LNCaP clone FGC (cell line): ENCODE measurements around the gene ATXN7L1.
"Not testable (repeated sequence)": the region's sequence is repeated elsewhere in the genome, so short reads cannot be mapped to it uniquely, and the experiment has no call there.

ENCODE experiments used
- DNase-seq: peaks from one replicate; pipeline ENCODE4 v3.0.0-alpha.2; 2011; ENCODE audit warnings: low read depth
- H3K4me3 ChIP-seq: 2 replicates; pipeline ENCODE4 v1.5.1; 2011; ENCODE audit warnings: mild to moderate bottlenecking, low read depth, low read length, control low read depth
- TF ChIP-seq, protein P1 (sequence below): IDR thresholded peaks from 2 replicates; pipeline ENCODE4 v1.5.1; 2012; ENCODE audit warnings: mild to moderate bottlenecking; ENCODE audit not compliant: control insufficient read depth, insufficient read depth; ENCODE audit errors: extremely low read depth

ATXN7L1 gene

DNA sequence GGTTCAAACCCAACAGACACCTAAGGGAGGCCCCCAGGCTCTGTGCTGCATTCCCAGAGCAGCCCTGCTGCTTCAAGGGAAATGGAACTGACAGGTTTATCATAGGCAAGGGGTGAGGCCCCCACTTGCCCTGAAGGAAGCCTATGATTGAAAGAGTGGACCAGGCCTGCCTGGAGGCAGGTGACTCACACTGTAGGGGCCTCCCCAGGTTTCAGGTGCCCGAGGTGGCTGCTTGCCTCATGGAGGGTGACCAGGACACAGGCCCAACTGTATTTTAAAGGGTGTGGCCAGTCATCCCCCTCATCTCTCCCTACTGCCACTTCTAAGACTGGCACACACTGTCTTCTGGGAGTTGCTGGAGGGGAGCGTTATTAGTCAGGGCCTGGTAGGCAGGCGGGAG, 85.4 kb downstream of the ATXN7L1 start:
- TF ChIP-seq, protein P1, sequence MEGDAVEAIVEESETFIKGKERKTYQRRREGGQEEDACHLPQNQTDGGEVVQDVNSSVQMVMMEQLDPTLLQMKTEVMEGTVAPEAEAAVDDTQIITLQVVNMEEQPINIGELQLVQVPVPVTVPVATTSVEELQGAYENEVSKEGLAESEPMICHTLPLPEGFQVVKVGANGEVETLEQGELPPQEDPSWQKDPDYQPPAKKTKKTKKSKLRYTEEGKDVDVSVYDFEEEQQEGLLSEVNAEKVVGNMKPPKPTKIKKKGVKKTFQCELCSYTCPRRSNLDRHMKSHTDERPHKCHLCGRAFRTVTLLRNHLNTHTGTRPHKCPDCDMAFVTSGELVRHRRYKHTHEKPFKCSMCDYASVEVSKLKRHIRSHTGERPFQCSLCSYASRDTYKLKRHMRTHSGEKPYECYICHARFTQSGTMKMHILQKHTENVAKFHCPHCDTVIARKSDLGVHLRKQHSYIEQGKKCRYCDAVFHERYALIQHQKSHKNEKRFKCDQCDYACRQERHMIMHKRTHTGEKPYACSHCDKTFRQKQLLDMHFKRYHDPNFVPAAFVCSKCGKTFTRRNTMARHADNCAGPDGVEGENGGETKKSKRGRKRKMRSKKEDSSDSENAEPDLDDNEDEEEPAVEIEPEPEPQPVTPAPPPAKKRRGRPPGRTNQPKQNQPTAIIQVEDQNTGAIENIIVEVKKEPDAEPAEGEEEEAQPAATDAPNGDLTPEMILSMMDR = no peak
- DNase-seq = no peak
- H3K4me3 ChIP-seq = no peak overlapping the region

DNA sequence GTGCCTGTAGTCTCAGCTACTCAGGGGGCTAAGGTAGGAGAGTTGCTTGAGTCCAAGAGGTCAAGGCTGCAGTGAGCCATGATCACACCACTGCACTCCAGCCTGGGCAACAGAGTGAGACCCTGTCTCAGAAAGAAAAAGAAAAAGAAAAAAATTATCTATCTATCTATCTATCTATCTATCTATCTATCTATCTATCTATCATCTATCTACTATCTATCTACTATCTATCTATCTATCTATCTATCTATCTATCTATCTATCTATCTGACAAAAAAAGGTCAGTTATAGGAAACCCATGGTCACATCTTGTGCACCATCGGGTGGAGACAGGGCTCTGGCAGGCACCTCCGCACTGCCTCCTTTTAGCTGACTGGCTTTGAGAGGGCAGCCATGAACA, 85.9 kb downstream of the ATXN7L1 start:
- not testable (repeated sequence) for H3K4me3 ChIP-seq, DNase-seq

- no peak for DNase-seq
- H3K4me3 ChIP-seq = no peak overlapping the region
- TF ChIP-seq, protein P1 = no peak
These were observed 87.5 kb downstream of the ATXN7L1 start for GRCh38 chr7:105788816-105789349.

DNA sequence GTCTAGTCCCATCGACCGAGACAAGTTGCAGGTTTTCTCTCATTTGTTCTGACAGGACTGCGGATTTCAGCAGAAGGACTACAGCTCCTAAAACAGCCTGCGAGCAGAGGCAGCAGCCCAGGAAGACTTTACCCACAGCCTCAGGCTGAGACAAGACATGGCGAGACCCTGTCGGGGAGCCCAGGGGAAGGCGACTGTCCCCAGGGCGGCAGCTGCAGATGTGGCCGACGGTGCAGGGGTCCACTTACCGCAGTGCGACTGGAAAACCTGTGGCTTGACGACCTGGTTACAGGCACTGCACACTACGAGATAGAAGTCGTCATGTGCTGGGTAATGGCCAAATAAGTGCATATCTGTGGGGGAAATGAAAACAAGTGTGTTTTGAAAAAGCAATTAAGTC, 88.0 kb downstream of the ATXN7L1 start:
- no peak for DNase-seq
- H3K4me3 ChIP-seq = no peak overlapping the region
- TF ChIP-seq, protein P1 = no peak

- TF ChIP-seq, protein P1 = no peak
- no peak overlapping the region for H3K4me3 ChIP-seq
These were observed 88.6 kb downstream of the ATXN7L1 start for GRCh38 chr7:105787793-105788192.

GRCh38 chr7:105786520-105787470, 89.6 kb downstream of the ATXN7L1 start:
- DNase-seq = peak; percentile 32
- H3K4me3 ChIP-seq = no peak overlapping the region
- TF ChIP-seq, protein P1 = no peak

More at GRCh38 chr7:105787793-105788192, 88.6 kb downstream of the ATXN7L1 start:
- no peak for DNase-seq

DNA sequence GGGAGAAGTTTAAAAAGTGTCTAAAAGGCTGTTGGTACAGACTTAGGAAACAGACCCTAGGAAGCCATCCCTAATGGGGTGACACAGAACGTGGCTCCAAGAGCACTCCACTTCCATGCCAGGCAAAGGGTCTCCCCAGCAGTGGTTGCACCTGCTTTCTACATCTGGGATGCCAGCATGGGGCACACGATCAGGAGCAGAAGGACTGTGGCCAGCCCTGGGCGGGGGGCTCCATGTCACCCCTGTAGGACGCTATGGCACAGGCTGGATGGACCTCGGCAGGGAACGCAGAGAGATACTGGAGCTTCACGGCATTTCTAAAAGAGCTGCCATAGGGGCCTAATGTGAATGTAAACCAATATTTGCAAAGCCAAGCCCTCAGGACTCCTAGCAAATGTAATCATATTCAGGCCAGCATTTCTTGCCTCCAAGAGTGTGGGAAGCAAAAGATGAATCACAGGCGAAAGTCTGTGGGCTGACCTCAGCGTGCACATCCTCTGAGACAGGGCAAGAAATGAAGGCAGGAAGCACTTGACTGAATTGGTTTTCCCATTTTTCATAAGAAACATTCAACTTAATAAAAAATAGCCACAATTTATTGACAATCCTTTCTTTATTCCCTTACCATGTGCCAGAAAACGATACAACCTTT, 93.9 kb downstream of the ATXN7L1 start:
- no peak overlapping the region for H3K4me3 ChIP-seq
- TF ChIP-seq, protein P1 = no peak
- DNase-seq = no peak
